ENCODE data around the gene ZBTB22.

DNA sequence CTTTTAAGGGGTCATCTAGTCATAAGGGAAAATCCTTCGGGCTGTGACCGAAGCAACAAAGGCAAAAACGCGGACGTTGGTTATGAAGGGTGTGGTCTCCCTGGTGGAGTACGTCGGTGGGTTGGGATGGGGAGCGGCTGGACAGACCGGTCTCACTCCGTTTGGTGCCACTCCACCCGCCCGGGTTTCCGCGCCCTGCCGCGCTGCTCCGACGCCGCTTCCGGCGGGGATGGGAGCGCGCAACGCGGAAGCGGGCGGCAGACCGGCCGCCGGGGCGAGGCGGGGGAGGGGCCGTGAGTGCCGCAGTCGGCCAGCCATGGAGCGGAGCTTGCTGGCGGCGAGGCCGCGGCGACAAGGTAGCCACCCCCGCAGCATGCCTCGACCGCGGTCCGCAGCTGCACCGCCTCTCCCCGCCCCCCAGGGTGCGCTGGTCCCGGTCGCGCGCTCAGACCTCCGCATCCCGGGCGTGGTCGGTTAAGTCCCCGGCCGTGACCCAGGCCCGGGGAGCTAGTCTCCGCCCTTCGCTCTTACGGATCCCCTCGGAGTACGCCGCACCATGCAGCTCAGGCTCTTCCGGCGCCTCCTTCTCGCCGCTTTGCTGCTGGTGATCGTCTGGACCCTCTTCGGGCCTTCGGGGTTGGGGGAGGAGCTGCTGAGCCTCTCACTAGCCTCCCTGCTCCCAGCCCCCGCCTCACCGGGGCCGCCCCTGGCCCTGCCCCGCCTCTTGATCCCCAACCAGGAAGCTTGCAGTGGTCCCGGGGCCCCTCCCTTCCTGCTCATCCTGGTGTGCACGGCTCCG, 40.5 kb downstream of the ZBTB22 start, which contains the start of gene B3GALT4:
- TF ChIP-seq, protein P1, sequence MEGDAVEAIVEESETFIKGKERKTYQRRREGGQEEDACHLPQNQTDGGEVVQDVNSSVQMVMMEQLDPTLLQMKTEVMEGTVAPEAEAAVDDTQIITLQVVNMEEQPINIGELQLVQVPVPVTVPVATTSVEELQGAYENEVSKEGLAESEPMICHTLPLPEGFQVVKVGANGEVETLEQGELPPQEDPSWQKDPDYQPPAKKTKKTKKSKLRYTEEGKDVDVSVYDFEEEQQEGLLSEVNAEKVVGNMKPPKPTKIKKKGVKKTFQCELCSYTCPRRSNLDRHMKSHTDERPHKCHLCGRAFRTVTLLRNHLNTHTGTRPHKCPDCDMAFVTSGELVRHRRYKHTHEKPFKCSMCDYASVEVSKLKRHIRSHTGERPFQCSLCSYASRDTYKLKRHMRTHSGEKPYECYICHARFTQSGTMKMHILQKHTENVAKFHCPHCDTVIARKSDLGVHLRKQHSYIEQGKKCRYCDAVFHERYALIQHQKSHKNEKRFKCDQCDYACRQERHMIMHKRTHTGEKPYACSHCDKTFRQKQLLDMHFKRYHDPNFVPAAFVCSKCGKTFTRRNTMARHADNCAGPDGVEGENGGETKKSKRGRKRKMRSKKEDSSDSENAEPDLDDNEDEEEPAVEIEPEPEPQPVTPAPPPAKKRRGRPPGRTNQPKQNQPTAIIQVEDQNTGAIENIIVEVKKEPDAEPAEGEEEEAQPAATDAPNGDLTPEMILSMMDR (IDR thresholded peaks at IDR 0.05) = peak; percentile 59
- TF ChIP-seq EZH2phosphoT487 (IDR thresholded peaks at IDR 0.05) = no peak

Data from neural progenitor cell (in vitro differentiated cells).